ENCODE measurements around the gene SCO1.

- TF ChIP-seq CTCF (conservative IDR thresholded peaks at IDR 0.05 in 1 of 2, IDR thresholded peaks at IDR 0.05 in 1 of 2; ENCODE audit: low read depth in 1 of 2, low read length in 2 of 2) (no peak), EZH2 (IDR thresholded peaks at IDR 0.05; ENCODE audit: low read length, missing control alignments) (no peak)
These were observed 36.3 kb upstream of the SCO1 start for GRCh38 chr17:10733666-10734065.

Measured in fibroblast of lung (primary cell).